Gastrocnemius medialis (tissue), 4 donors: ENCODE data around the gene ZNF287.

Experiments
- CTCF ChIP-seq, 5 experiments: fragments of 450-650 bp in 3 of 5; fragments of 200-600 bp in 2 of 5; sonication (generic) in 2 of 5; IDR thresholded peaks in 4 of 5; conservative IDR thresholded peaks in 1 of 5; 1 replicate in 4 of 5; 2 replicates in 1 of 5; pipeline ENCODE4 v1.5.1; 2016 to 2019; ENCODE audit warnings: antibody characterized with exemption in 5 of 5, mild to moderate bottlenecking in 3 of 5, moderate library complexity in 3 of 5
- POLR2A ChIP-seq, 2 donors: fragments of 450-650 bp; IDR thresholded peaks; one replicate each; pipeline ENCODE4 v1.6.1; 2017; ENCODE audit warnings: antibody characterized with exemption in 2 of 2, mild to moderate bottlenecking in 2 of 2, moderate library complexity in 2 of 2

DNA sequence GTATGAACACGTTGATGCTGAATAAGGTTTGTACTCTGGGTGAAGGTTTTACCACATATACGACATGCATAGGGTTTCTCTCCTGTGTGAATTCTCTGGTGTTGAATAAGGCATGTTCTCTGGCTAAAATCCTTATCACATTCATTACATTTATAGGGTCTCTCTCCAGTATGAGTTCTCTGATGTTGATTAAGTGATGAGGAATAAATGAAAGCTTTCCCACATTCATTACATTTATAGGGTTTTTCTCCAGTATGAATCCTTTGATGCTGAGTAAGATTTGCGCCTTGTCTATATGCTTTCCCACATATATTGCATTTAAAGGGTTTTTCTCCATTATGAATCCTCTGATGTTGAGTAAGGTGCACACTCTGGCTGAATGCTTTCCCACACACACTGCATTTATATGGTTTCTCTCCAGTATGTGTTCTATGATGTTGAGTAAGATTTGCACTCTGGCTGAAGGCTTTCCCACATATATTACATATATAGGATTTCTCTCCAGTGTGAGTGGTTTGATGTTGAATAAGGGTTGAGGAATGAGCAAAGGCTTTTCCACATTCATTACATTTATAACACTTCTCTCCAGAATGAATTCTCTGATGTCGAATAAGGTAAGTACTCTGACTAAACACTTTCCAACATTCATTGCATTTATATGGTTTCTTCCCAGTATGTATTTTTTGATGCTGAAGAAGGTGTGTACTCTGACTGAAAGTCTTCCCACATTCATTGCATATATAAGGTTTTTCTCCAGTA lies 16.9 kb downstream of the ZNF287 start:
- TF ChIP-seq CTCF (IDR thresholded peaks at IDR 0.05 in 4 of 5, conservative IDR thresholded peaks at IDR 0.05 in 1 of 5) (no peak), POLR2A (IDR thresholded peaks at IDR 0.05) (no peak)
